Neuronal stem cell (in vitro differentiated cells): ENCODE data around the gene SUOX.
"Not testable (repeated sequence)": the region's sequence is repeated elsewhere in the genome, so short reads cannot be mapped to it uniquely, and the experiment has no call there.

Source experiments
- DNase-seq: peaks from one replicate; pipeline ENCODE4 v3.0.0-alpha.2; 2013; ENCODE audit warnings: low spot score
- H2AFZ ChIP-seq: one replicate; pipeline ENCODE4 v1.6.1; 2013; ENCODE audit warnings: mild to moderate bottlenecking, low read length, inconsistent platforms
- H2AK5ac ChIP-seq: 2 replicates; pipeline ENCODE4 v1.6.1; 2013; ENCODE audit warnings: low read depth, mild to moderate bottlenecking, inconsistent platforms, low read length, moderate library complexity, mixed read lengths
- H2BK120ac ChIP-seq: 2 replicates; pipeline ENCODE4 v1.6.1; 2013; ENCODE audit warnings: low read depth, mild to moderate bottlenecking, inconsistent platforms, low read length, moderate library complexity, mixed read lengths
- H2BK12ac ChIP-seq: one replicate; pipeline ENCODE4 v1.6.1; 2013; ENCODE audit warnings: low read length, inconsistent platforms
- H2BK15ac ChIP-seq: 2 replicates; pipeline ENCODE4 v1.6.1; 2013; ENCODE audit warnings: mild to moderate bottlenecking, low read length, inconsistent platforms, mixed read lengths
- H2BK5ac ChIP-seq: one replicate; pipeline ENCODE4 v1.6.1; 2013; ENCODE audit warnings: inconsistent platforms, mild to moderate bottlenecking, low read length, moderate library complexity
- H3K14ac ChIP-seq: one replicate; pipeline ENCODE4 v1.6.1; 2013; ENCODE audit warnings: low read length, inconsistent platforms
- H3K18ac ChIP-seq: 2 replicates; pipeline ENCODE4 v1.6.1; 2013; ENCODE audit warnings: low read length, inconsistent platforms
- H3K23ac ChIP-seq: 2 replicates; pipeline ENCODE4 v1.6.1; 2013; ENCODE audit warnings: low read depth, mild to moderate bottlenecking, mixed read lengths, low read length, inconsistent platforms; ENCODE audit not compliant: poor library complexity
- H3K27ac ChIP-seq: replicated peaks from 3 replicates; pipeline ENCODE4 v1.5.1; 2013; ENCODE audit warnings: low read length, inconsistent platforms
- H3K27me3 ChIP-seq, 3 experiments: 2 replicates each; pipeline ENCODE4 v1.6.1; 2013; ENCODE audit warnings: low read length in 3 of 3, mild to moderate bottlenecking in 2 of 3, inconsistent platforms in 1 of 3, low read depth in 1 of 3, mixed read lengths in 1 of 3, moderate library complexity in 1 of 3; ENCODE audit not compliant: control insufficient read depth in 3 of 3, insufficient read depth in 3 of 3
- H3K36me3 ChIP-seq, 2 donors: replicated peaks in 1 of 2; 2 replicates each; pipeline ENCODE4 v1.6.1; 2013; ENCODE audit warnings: low read length in 2 of 2; ENCODE audit not compliant: control insufficient read depth in 2 of 2, insufficient read depth in 2 of 2
- H3K4ac ChIP-seq: 2 replicates; pipeline ENCODE4 v1.6.1; 2013; ENCODE audit warnings: inconsistent platforms, mild to moderate bottlenecking, low read length, moderate library complexity
- H3K4me1 ChIP-seq, 2 donors: 1 replicate in 1 of 2; 2 replicates in 1 of 2; pipeline ENCODE4 v1.6.1; 2013; ENCODE audit warnings: low read length in 2 of 2, low read depth in 1 of 2; ENCODE audit not compliant: control insufficient read depth in 2 of 2, insufficient read depth in 1 of 2
- H3K4me2 ChIP-seq: one replicate; pipeline ENCODE4 v1.6.1; 2013; ENCODE audit warnings: mild to moderate bottlenecking, low read length, inconsistent platforms; ENCODE audit not compliant: insufficient read depth, poor library complexity, severe bottlenecking
- H3K4me3 ChIP-seq, 2 donors: 2 replicates each; pipeline ENCODE4 v1.5.1; 2013; ENCODE audit warnings: low read length in 2 of 2, mild to moderate bottlenecking in 2 of 2, inconsistent platforms in 1 of 2, moderate library complexity in 1 of 2
- H3K79me1 ChIP-seq: one replicate; pipeline ENCODE4 v1.6.1; 2013; ENCODE audit warnings: low read depth, mild to moderate bottlenecking, inconsistent platforms, low read length, moderate library complexity
- H3K9ac ChIP-seq: one replicate; pipeline ENCODE4 v1.6.1; 2013; ENCODE audit warnings: mild to moderate bottlenecking, low read depth, low read length, inconsistent platforms; ENCODE audit not compliant: poor library complexity
- H3K9me3 ChIP-seq, 2 donors: replicated peaks in 1 of 2; 2 replicates each; pipeline versions ENCODE3 to v1.6.1; 2013; ENCODE audit warnings: low read length in 2 of 2, mild to moderate bottlenecking in 2 of 2, inconsistent platforms in 1 of 2, low read depth in 1 of 2, mixed read lengths in 1 of 2, moderate library complexity in 1 of 2; ENCODE audit not compliant: control insufficient read depth in 2 of 2, insufficient read depth in 1 of 2
- H4K8ac ChIP-seq: one replicate; pipeline ENCODE4 v1.6.1; 2013; ENCODE audit warnings: low read depth, mild to moderate bottlenecking, inconsistent platforms, low read length, moderate library complexity
- H4K91ac ChIP-seq: one replicate; pipeline ENCODE4 v1.6.1; 2013; ENCODE audit warnings: low read length, low read depth, mild to moderate bottlenecking, inconsistent platforms; ENCODE audit not compliant: poor library complexity
- whole genome bisulfite sequencing, 2 donors: extraction: QIAGEN DNeasy Blood & Tissue Kit; methylation state at CpG; one replicate each; pipeline ENCODE4 v1.1.7; 2013; ENCODE audit warnings: missing lambda C conversion rate in 2 of 2, mixed read lengths in 1 of 2; ENCODE audit not compliant: insufficient read length in 2 of 2, insufficient replicate concordance in 1 of 2; ENCODE audit errors: extremely low coverage in 2 of 2; 5-methylcytosine and 5-hydroxymethylcytosine counted together

SUOX gene

DNA sequence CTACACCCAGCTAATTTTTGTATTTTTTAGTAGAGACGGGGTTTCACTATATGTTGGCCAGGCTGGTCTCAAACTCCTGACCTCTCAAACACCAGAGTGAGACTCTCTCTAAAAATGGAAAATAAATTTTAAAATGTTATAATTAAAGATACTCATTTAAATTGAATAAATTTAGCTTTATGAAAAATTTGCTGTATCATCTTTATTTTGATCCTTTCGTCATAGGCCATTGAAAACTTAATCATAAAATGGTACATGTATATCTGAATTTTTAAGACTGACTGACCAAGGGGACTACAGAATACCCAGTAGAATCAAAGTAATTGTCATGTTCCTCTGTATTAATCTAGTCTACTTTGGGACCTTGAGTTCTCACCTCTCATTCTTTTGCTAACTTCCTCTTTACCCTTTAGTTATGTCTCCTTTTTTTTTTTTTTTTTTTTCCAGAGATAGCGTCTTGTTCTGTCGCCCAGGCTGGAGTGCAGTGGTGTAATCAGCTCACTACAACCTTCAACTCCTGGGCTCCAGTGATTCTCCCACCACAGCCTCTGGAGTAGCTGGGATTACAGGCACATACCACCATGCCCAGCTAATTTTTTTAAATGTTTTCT, 13.7 kb upstream of the SUOX start:
- Histone ChIP-seq H3K18ac (no peak overlapping the region), H3K4ac (no peak overlapping the region), H3K27ac (no peak overlapping the region), H3K14ac (no peak overlapping the region), H3K4me2 (no peak overlapping the region), H3K27me3 (no peaks in the 10 kb centered on the region), H4K91ac (no peak overlapping the region), H3K4me1 (no peaks in the 10 kb centered on the region), H2AFZ (no peak overlapping the region), H2BK15ac (no peak overlapping the region), H2BK120ac (no peak overlapping the region), H3K36me3 (peaks cover 15 to 91% of the 10 kb centered on the region in 2 donors), H2BK12ac (no peak overlapping the region), H3K79me1 (peaks cover 2% of the 10 kb centered on the region), H3K23ac (no peak overlapping the region), H2BK5ac (no peak overlapping the region), H3K4me3 (no peak overlapping the region), H3K9ac (no peak overlapping the region), H3K9me3 (no peaks in the 10 kb centered on the region), H4K8ac (no peak overlapping the region), H2AK5ac (no peak overlapping the region)
- WGBS, 2 donors, result no CpG with 5 or more reads among the region's 4 CpGs
- no peak for DNase-seq

DNA sequence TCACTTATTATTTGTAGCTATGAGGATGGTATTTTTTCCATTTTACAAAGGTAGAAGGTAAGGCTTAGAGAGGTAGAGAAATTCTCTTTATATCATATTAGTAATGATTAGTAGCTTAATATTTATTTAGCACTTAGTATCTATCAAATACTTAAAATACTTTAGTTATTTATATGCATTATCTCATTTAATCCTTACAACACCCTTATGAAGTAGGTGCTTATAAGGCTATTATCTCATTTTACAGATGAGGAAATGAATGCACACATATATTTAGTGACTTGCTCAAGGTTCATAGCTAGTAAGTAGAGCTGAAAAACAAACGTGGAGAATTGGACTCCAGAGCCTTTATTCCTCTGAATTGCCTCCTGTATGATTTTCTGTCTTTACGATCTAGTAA, 12.2 kb upstream of the SUOX start:
- no peak overlapping the region for H2BK5ac ChIP-seq
- no peak for DNase-seq

DNA sequence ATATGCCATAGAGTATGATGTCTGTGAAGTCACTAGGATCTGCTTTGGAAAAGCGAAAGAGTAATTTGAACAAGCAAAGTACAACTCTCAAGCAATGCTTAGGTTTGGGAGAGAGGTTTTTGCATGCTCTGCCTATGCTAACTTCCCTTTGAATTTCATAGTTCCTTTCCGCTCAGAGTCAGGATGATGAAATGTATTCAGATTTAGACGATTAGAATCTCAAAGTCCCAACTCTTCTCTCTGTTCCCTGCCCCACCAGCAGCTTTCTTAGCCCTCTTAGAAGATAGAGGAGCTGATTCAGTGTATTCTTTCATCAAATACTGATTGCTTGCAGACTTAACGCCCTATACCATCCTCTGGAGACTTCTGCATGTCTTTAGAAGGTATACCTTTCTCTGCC, 11.7 kb upstream of the SUOX start:
- H3K36me3 ChIP-seq, result peaks cover 18 to 93% of the 10 kb centered on the region in 2 donors
- no peak overlapping the region for H2BK120ac ChIP-seq

More for the DNA sequence above, 12.2 kb upstream of the SUOX start:
- Histone ChIP-seq H3K9me3 (no peaks in the 10 kb centered on the region), H4K8ac (no peak overlapping the region), H4K91ac (no peak overlapping the region), H3K4me3 (no peak overlapping the region), H3K4ac (no peak overlapping the region), H2BK15ac (no peak overlapping the region), H3K18ac (no peak overlapping the region), H3K4me1 (no peaks in the 10 kb centered on the region), H3K14ac (no peak overlapping the region), H2BK12ac (no peak overlapping the region), H3K23ac (no peak overlapping the region), H3K27ac (no peak overlapping the region), H3K9ac (no peak overlapping the region), H2AK5ac (no peak overlapping the region), H3K79me1 (peaks cover 2% of the 10 kb centered on the region), H2BK120ac (no peak overlapping the region), H3K4me2 (no peak overlapping the region), H3K27me3 (no peaks in the 10 kb centered on the region), H2AFZ (no peak overlapping the region), H3K36me3 (peaks cover 19 to 92% of the 10 kb centered on the region in 2 donors)
- no CpG with 5 or more reads among the region's 2 CpGs for WGBS, 2 donors

DNA sequence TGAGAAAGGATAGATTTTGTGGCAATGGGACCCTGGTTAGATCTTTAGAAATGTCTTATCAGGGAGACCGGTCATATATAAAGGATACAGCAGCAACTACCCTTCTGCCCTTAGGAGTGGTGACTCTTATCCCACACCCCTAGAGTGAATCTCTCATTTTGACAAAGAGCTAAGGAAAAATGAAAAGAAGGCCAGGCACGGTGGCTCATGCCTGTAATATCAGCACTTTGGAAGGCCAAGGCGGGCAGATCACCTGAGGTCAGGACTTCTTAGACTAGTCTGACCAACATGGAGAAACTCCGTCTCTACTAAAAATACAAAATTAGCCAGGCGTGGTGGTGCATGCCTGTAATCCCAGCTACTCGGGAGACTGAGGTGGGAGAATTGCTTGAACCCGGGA, 11.1 kb upstream of the SUOX start:
- H3K18ac ChIP-seq, H3K27ac ChIP-seq, H4K8ac ChIP-seq, H3K27me3 ChIP-seq, H3K4me3 ChIP-seq, H3K9ac ChIP-seq, H2BK15ac ChIP-seq, H3K14ac ChIP-seq, H3K23ac ChIP-seq, H4K91ac ChIP-seq, H2AFZ ChIP-seq, H3K79me1 ChIP-seq, H2BK12ac ChIP-seq, H2BK120ac ChIP-seq, H3K4me2 ChIP-seq, H3K9me3 ChIP-seq, H3K4me1 ChIP-seq, H3K4ac ChIP-seq, H2BK5ac ChIP-seq, DNase-seq, H2AK5ac ChIP-seq: not testable (repeated sequence)
- H3K36me3 ChIP-seq, result peaks cover 21 to 93% of the 10 kb centered on the region in 2 donors
- WGBS, 2 donors, result no CpG with 5 or more reads among the region's 7 CpGs

More for the DNA sequence above, 11.7 kb upstream of the SUOX start:
- no peaks in the 10 kb centered on the region for H3K9me3 ChIP-seq
- H3K4me3 ChIP-seq, result no peak overlapping the region
- H3K9ac ChIP-seq, result no peak overlapping the region
- H3K4me1 ChIP-seq, result no peaks in the 10 kb centered on the region
- no peak overlapping the region for H3K4me2 ChIP-seq
- no peak overlapping the region for H3K27ac ChIP-seq
- no peak overlapping the region for H3K23ac ChIP-seq
- no peak overlapping the region for H3K14ac ChIP-seq
- no peak overlapping the region for H2BK12ac ChIP-seq
- no peak overlapping the region for H4K91ac ChIP-seq
- DNase-seq, result no peak
- H3K79me1 ChIP-seq, result no peaks in the 10 kb centered on the region
- H2AFZ ChIP-seq, result no peak overlapping the region
- H3K18ac ChIP-seq, result no peak overlapping the region
- no peak overlapping the region for H2AK5ac ChIP-seq
- H3K4ac ChIP-seq, result no peak overlapping the region
- no peak overlapping the region for H4K8ac ChIP-seq
- WGBS, 2 donors, result no CpG with 5 or more reads among the region's 4 CpGs
- H2BK15ac ChIP-seq, result no peak overlapping the region
- no peaks in the 10 kb centered on the region for H3K27me3 ChIP-seq
- no peak overlapping the region for H2BK5ac ChIP-seq
